ENCODE measurements around the gene AMFR.

The AMFR gene

DNA sequence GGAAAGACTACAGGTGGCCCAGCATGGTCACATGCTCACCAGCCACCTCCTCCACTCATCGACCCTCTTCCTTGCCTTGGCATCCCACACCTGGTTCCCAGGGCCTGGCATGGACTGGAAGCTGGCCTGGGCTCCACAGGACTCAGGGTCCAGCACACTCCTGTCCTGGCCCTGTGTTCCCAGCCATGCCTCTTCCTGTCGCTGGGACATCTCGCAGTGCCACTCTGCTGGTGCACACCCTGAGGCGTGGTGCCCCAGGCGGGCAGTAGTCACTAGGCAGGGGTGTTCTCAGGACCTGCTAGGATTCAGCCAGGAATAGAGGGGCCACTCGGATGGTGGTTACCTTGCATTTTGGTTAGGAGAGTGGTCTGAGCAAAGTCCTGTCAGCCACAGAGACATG is 99.4 kb downstream of the AMFR start:
- no peaks in the 10 kb centered on the region for H3K36me3 ChIP-seq (ENCODE audit: insufficient read depth, low read length)
- no peaks in the 10 kb centered on the region for H3K9me2 ChIP-seq (ENCODE audit: low read depth, low read length)
- H3F3A ChIP-seq (ENCODE audit: insufficient read depth, low read length), result no peaks in the 10 kb centered on the region
- H3K4me1 ChIP-seq (ENCODE audit: insufficient read depth, low read length, severe bottlenecking), result peaks cover 5% of the 10 kb centered on the region
- H4K20me1 ChIP-seq (ENCODE audit: insufficient read depth, low read length), result no peaks in the 10 kb centered on the region
- no peaks in the 10 kb centered on the region for H3K79me2 ChIP-seq (ENCODE audit: insufficient read depth, low read length)
- no peaks in the 10 kb centered on the region; the same call in 1 of the 2 replicates for H3K27me3 ChIP-seq (ENCODE audit: insufficient read depth, low read length)
- no peak overlapping the region for H3K4me3 ChIP-seq (ENCODE audit: low read depth, low read length, poor library complexity, severe bottlenecking)
- no peak overlapping the region for H3K4me2 ChIP-seq (ENCODE audit: low read length)
- no peaks in the 10 kb centered on the region for H3K9me3 ChIP-seq (ENCODE audit: low read length)
- H3K9ac ChIP-seq (ENCODE audit: low read length), result no peak overlapping the region
- no peak overlapping the region for H3K27ac ChIP-seq (ENCODE audit: low read depth, low read length, poor library complexity, severe bottlenecking)
- no peak overlapping the region for H2AFZ ChIP-seq (ENCODE audit: low read length)
- TF ChIP-seq CTCF (IDR thresholded peaks at IDR 0.05; ENCODE audit: low read length) (no peak), EZH2 (IDR thresholded peaks at IDR 0.05; ENCODE audit: borderline replicate concordance, low read length) (no peak)

- H3K4me2 ChIP-seq (ENCODE audit: low read length), result no peak overlapping the region
- no peaks in the 10 kb centered on the region for H3K79me2 ChIP-seq (ENCODE audit: insufficient read depth, low read length)
- no peaks in the 10 kb centered on the region for H4K20me1 ChIP-seq (ENCODE audit: insufficient read depth, low read length)
- H3K4me1 ChIP-seq (ENCODE audit: insufficient read depth, low read length, severe bottlenecking), result no peaks in the 10 kb centered on the region
- no peak overlapping the region for H3K4me3 ChIP-seq (ENCODE audit: low read depth, low read length, poor library complexity, severe bottlenecking)
- no peak overlapping the region for H3K27ac ChIP-seq (ENCODE audit: low read depth, low read length, poor library complexity, severe bottlenecking)
- H3K27me3 ChIP-seq (ENCODE audit: insufficient read depth, low read length), result no peaks in the 10 kb centered on the region; the same call in 1 of the 2 replicates
- H3K9ac ChIP-seq (ENCODE audit: low read length), result no peak overlapping the region
- no peaks in the 10 kb centered on the region for H3F3A ChIP-seq (ENCODE audit: insufficient read depth, low read length)
- H3K36me3 ChIP-seq (ENCODE audit: insufficient read depth, low read length), result no peaks in the 10 kb centered on the region
- H2AFZ ChIP-seq (ENCODE audit: low read length), result no peak overlapping the region
- H3K9me3 ChIP-seq (ENCODE audit: low read length), result no peaks in the 10 kb centered on the region
- TF ChIP-seq EZH2 (IDR thresholded peaks at IDR 0.05; ENCODE audit: borderline replicate concordance, low read length) (no peak), CTCF (IDR thresholded peaks at IDR 0.05; ENCODE audit: low read length) (no peak)
- H3K9me2 ChIP-seq (ENCODE audit: low read depth, low read length), result no peaks in the 10 kb centered on the region
These were observed 100.9 kb downstream of the AMFR start for GRCh38 chr16:56324406-56324805.

- no peaks in the 10 kb centered on the region for H3K9me3 ChIP-seq (ENCODE audit: low read length)
- H3K9ac ChIP-seq (ENCODE audit: low read length), result no peak overlapping the region
- no peaks in the 10 kb centered on the region; the same call in 1 of the 2 replicates for H3K27me3 ChIP-seq (ENCODE audit: insufficient read depth, low read length)
- H3K79me2 ChIP-seq (ENCODE audit: insufficient read depth, low read length), result no peaks in the 10 kb centered on the region
- H3K4me2 ChIP-seq (ENCODE audit: low read length), result no peak overlapping the region
- no peak overlapping the region for H3K4me3 ChIP-seq (ENCODE audit: low read depth, low read length, poor library complexity, severe bottlenecking)
- no peak overlapping the region for H2AFZ ChIP-seq (ENCODE audit: low read length)
- H3K36me3 ChIP-seq (ENCODE audit: insufficient read depth, low read length), result no peaks in the 10 kb centered on the region
- no peaks in the 10 kb centered on the region for H3K9me2 ChIP-seq (ENCODE audit: low read depth, low read length)
- no peak overlapping the region for H3K27ac ChIP-seq (ENCODE audit: low read depth, low read length, poor library complexity, severe bottlenecking)
- H4K20me1 ChIP-seq (ENCODE audit: insufficient read depth, low read length), result no peaks in the 10 kb centered on the region
- TF ChIP-seq CTCF (IDR thresholded peaks at IDR 0.05; ENCODE audit: low read length) (no peak), EZH2 (IDR thresholded peaks at IDR 0.05; ENCODE audit: borderline replicate concordance, low read length) (no peak)
- H3F3A ChIP-seq (ENCODE audit: insufficient read depth, low read length), result no peaks in the 10 kb centered on the region
- H3K4me1 ChIP-seq (ENCODE audit: insufficient read depth, low read length, severe bottlenecking), result no peaks in the 10 kb centered on the region
These were observed 103.8 kb downstream of the AMFR start for GRCh38 chr16:56321571-56321970.
